Activated CD8-positive, alpha-beta memory T cell treated with anti-CD3 and anti-CD28 coated beads for 4 hours (primary cell): Measurements from ENCODE around the gene CDH26.
"Not testable (repeated sequence)": the region's sequence is repeated elsewhere in the genome, so short reads cannot be mapped to it uniquely, and the experiment has no call there.

Experiments used
- DNase-seq, 2 donors: peaks; one replicate each; pipeline ENCODE4 v3.0.0-alpha.2; 2020; ENCODE audit warnings: low read depth in 2 of 2

CDH26 gene

GRCh38 chr20:59940956-59941294, 17.3 kb upstream of the CDH26 start:
- DNase-seq, result no peak

GRCh38 chr20:59942245-59942644, 16.0 kb upstream of the CDH26 start:
- no peak for DNase-seq

DNA sequence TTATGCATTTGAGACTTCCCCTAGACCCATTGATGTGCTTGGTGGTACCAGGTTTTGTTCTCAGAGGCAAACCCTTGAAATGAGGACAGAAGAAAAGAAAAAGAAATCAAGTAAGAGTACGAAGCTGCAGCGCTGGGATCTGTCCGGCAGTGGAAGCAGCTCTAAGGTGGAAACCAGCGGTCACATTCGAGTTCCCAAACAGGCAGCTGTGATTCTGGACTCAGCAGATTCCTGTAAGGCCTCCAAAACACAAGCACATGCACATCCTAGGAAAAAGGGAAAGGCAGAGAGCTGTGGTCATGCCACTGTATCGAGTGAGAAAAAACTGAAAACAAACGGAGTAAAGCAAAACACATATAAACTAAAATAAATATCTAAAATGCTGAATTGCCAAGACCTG, 13.5 kb upstream of the CDH26 start:
- DNase-seq, result no peak

DNA sequence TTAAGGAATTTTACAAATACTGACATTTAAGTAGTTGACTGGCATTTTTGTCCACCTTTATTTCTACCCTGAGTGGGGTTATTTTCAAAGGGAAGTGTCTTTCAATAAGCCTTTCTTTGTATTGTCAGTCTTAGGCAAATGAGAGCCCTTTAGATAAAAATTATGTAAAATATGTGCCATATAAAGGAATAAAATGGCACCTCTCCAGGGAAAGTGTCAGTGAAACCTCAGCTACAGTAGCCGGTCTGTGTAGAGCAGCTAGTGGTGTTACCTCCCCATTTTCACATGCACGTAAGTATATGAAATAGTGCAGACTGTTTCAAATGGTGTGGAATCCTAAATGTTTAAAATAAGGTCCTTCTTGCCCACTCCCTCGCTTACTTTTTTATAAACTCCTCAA, 13.0 kb upstream of the CDH26 start:
- no peak for DNase-seq

GRCh38 chr20:59945731-59946130, 12.5 kb upstream of the CDH26 start:
- no peak for DNase-seq

GRCh38 chr20:59947376-59947775, 10.8 kb upstream of the CDH26 start:
- DNase-seq, result no peak

DNA sequence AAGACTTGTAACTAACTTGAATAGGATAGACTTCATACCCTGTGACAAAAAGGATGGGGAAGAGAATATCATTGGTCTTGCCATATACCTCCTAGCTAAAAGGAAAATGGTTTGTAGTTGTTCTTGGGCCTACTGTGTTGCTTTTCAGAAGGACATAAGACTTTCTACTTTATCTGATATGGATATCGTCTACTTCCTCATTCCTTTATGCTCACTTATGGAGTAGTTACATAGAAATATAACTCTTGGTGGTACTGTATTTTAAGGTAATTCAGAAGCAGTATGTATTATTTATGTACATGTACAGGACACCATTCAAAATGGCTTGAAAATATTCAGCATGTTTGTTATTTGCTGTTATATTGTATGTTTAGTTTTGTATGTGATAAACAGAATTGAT, 10.0 kb upstream of the CDH26 start:
- no peak for DNase-seq

DNA sequence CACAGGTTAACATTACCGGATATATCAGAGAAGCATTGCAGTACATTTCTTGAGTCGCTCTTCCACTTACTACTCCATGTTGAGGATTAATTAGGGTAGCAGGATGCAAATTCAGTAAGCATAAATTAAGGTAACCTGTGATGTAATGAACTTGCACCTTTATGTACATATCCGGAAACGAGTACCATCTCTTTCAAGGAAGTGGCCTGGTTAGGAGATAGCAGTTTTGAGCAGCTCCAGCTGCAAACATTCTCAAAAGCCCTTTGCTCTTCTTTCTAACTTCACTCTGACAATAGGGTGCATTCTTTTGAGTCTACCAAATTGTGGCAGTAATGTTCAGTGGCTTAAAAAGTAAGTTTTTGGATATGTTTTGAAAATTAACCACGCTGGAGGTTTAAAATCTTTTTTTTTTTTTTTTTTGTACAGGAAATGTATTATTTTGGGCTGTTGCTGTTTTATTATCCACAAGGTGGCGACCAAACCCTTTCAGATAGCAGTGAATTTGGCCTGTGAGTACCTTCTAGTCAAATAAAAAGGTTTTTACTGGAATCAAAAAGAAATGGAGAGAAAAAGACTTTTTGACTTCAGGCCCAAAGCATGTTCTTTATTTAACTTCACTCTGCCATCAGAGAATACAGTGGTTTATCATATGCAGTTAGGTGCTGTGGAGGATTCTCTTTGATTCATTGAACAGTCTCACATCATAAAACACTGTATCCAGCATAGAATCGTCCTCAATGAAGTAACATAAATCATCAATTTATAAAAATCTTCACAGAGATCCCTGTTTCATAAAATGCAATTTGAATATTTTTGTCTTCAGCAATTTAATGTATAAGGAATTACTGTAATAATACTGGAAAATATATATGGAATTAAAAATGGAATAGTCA, 9.1 kb upstream of the CDH26 start:
- DNase-seq, result no peak

GRCh38 chr20:59949911-59950310, 8.3 kb upstream of the CDH26 start:
- no peak for DNase-seq

- DNase-seq, result no peak
Observed at GRCh38 chr20:59954718-59955117, 3.5 kb upstream of the CDH26 start.

GRCh38 chr20:59955131-59955796, 3.0 kb upstream of the CDH26 start:
- DNase-seq, result no peak

- not testable (repeated sequence) for DNase-seq
Observed at GRCh38 chr20:59957568-59957967, 655 bp upstream of the CDH26 start.

GRCh38 chr20:59958626-59959025, 403 bp downstream of the CDH26 start:
- DNase-seq, result no peak

DNA sequence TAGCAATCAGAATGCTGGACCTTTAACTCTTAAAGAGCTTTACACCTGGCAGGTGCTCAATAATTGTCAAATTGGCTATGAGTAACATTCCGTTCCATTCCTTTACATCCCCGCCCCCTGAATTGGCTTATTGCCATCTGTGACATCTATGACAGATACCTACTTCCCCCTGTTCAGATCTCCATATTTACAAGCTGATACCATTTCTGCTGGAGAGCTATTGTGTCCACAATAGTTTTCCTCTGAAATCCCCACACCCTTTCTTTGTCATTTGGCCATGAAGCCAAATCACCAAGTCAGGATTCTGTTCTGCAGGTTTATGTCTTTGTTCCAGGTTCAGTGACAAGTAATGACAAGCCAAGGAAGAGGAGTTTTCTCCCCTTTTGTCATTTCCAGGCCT, 3.2 kb downstream of the CDH26 start:
- no peak for DNase-seq

GRCh38 chr20:59962155-59962554, 3.9 kb downstream of the CDH26 start:
- no peak for DNase-seq

- no peak for DNase-seq
Observed at GRCh38 chr20:59966428-59966827, 8.2 kb downstream of the CDH26 start.

- no peak for DNase-seq
Observed at GRCh38 chr20:59971428-59971827, 13.2 kb downstream of the CDH26 start.

- DNase-seq, result no peak
Observed at GRCh38 chr20:59972037-59972801, 14.0 kb downstream of the CDH26 start.

DNA sequence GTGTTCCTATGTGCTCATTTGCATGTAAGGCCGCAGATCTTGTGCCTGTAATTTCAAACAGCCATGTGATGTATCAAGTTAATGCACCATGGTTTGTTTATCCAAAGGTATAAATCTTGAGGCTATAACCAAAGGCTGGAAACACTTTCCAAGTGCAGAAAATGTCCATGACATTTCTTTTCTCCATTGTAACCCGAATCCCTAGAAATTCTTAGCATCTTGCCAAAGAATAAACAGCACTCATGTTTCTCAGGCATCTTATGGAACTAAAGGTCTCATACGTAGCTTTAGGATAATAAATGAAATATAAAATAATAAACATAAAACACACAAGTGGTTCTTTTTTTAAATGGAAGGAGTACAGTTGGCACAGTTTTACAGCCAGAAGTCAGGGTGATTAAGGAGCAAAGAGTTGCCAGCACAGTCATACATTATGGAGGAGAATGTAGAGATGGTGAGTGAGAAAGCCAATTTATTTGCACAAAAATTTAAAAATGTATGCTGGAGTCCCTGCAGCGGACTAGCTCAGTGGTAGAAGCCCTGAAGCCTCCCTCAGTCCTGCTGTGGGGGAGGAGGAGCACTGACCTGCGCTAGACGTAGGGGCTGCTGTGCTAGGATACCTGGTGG, 18.0 kb downstream of the CDH26 start:
- no peak for DNase-seq

GRCh38 chr20:59977086-59977485, 18.9 kb downstream of the CDH26 start:
- no peak for DNase-seq

DNA sequence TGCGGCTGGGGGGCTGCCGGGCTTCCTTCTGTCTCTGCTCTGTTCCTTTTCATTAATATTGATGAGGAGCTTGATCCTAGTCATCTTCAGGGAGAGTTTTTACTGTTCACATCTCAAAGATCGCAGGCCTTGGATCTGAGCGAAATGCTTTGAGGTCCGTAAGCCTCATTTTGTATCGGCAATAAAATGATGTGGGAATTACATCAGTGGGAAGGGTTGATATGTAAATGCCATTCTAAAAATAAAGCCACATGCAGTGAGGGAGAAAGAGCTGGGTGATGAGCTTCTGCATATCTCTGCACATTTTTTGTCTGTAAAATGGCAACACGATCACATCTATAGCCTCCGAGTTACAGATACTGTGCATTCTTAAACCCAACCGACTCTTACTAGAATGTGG, 24.9 kb downstream of the CDH26 start:
- no peak for DNase-seq

DNA sequence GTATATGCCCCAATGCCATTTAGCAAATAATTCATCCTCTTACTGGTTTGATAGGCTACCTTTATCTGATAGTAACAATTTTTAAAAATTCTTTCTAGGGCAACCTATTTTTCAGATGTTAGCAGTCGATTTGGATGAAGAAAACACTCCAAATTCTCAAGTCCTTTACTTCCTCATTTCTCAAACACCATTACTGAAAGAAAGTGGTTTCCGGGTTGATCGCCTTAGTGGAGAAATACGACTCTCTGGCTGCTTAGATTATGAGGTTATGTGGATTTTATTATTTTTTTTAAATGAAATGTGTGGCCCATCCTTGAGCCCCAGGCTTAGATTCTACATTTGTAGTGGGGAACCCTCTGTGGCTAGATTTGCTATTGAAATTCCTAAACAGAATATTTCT, 26.3 kb downstream of the CDH26 start:
- no peak for DNase-seq
